A673 (cell line): Measurements from ENCODE around the gene TRIM29. TPM values are rescaled to one million over a fixed set of nuclear protein-coding genes. Genes with fewer than 3 reads are reported as not detected.

Experiments used
- BruUV-seq: library from RNA; stranded (reverse); fragments of 400-500 nt; replicated peaks from 2 replicates; lab custom pipeline; 2021; lab: Mats Ljungman, UMichigan
- CTCF ChIA-PET: fragments of 300-600 bp; sonication (Branson Sonifier 250); formaldehyde crosslinking; loops from one replicate; lab custom pipeline; 2022; ENCODE audit warnings: antibody characterized with exemption; lab: Charles Lee
- POLR2A ChIA-PET: fragments of 300-600 bp; sonication (Branson Sonifier 250); formaldehyde crosslinking; loops from one replicate; lab custom pipeline; 2022; ENCODE audit warnings: antibody characterized with exemption; ENCODE audit not compliant: low non-redundant PET; lab: Charles Lee
- DNase-seq: peaks from one replicate; pipeline ENCODE4 v3.0.0-alpha.2; 2015; ENCODE audit warnings: low spot score
- H3K27ac ChIP-seq: fragments of 200-600 bp; sonication (generic); 2 replicates; pipeline ENCODE4 v1.5.1; 2016; ENCODE audit warnings: mixed run types, low read depth, mild to moderate bottlenecking, mixed read lengths, antibody characterized with exemption, low read length; ENCODE audit not compliant: poor library complexity, severe bottlenecking
- H3K27me3 ChIP-seq: fragments of 200-600 bp; sonication (generic); replicated peaks from 2 replicates; pipeline ENCODE4 v1.6.1; 2017; ENCODE audit warnings: mixed run types, low read depth, mild to moderate bottlenecking, mixed read lengths, antibody characterized with exemption, low read length; ENCODE audit not compliant: insufficient read depth, poor library complexity
- H3K36me3 ChIP-seq: fragments of 200-600 bp; sonication (generic); 2 replicates; pipeline ENCODE4 v1.6.1; 2016; ENCODE audit warnings: mixed run types, mild to moderate bottlenecking, mixed read lengths, antibody characterized with exemption, low read length; ENCODE audit not compliant: insufficient read depth, poor library complexity, severe bottlenecking
- H3K4me1 ChIP-seq: fragments of 200-600 bp; sonication (generic); 2 replicates; pipeline ENCODE4 v1.6.1; 2017; ENCODE audit warnings: mixed run types, mild to moderate bottlenecking, mixed read lengths, antibody characterized with exemption, low read length; ENCODE audit not compliant: insufficient read depth, poor library complexity, severe bottlenecking
- H3K4me3 ChIP-seq: fragments of 200-600 bp; sonication (generic); 2 replicates; pipeline ENCODE4 v1.5.1; 2016; ENCODE audit warnings: low read depth, mixed run types, mild to moderate bottlenecking, mixed read lengths, low read length; ENCODE audit not compliant: poor library complexity, severe bottlenecking
- H3K9me3 ChIP-seq: fragments of 200-600 bp; sonication (generic); 2 replicates; pipeline ENCODE4 v1.6.1; 2016; ENCODE audit warnings: mixed run types, low read depth, mild to moderate bottlenecking, mixed read lengths, antibody characterized with exemption, low read length; ENCODE audit not compliant: poor library complexity, severe bottlenecking
- CTCF ChIP-seq: fragments of 300-800, 200-600 bp; sonication (generic); conservative IDR thresholded peaks from 2 replicates; pipeline ENCODE4 v1.5.1; 2017; ENCODE audit warnings: low read depth, mild to moderate bottlenecking, antibody characterized with exemption, low read length, moderate library complexity, mixed read lengths
- EZH2 ChIP-seq: fragments of 200-600 bp; sonication (generic); IDR thresholded peaks from 2 replicates; pipeline ENCODE4 v1.6.1; 2017; ENCODE audit warnings: borderline replicate concordance, low read depth, mild to moderate bottlenecking, mixed read lengths, antibody characterized with exemption, low read length; ENCODE audit not compliant: poor library complexity, severe bottlenecking
- intact Hi-C: fragments of 100-400 bp; cut with micrococcal nuclease; formaldehyde crosslinking; loops from one replicate; pipeline ENCODE4 v1.10.0; 2022; ENCODE audit not compliant: unreplicated experiment
- total RNA-seq: library from RNA; stranded (reverse); gene quantifications from 2 replicates; pipeline ENCODE4 v1.2.3, GENCODE V29; 2021

Gene TRIM29
- total RNA-seq, 1 experiment from 2014 or later: not detected

- H3K36me3 ChIP-seq: no peaks in the 10 kb centered on the region
- DNase-seq: peak; percentile 55
- no TSS peak for BruUV-seq
- H3K4me1 ChIP-seq: no peaks in the 10 kb centered on the region
- CTCF ChIA-PET: no interaction called here
- POLR2A ChIA-PET: interaction anchor here (0.7 to 0.8 kb wide), 2 partner anchors 87 to 299 kb away, joined by 3 read pairs; no protein-coding TSS in a partner anchor
- TF ChIP-seq CTCF (no peak), EZH2 (no peak)
- no peak overlapping the region for H3K4me3 ChIP-seq
- H3K9me3 ChIP-seq: no peaks in the 10 kb centered on the region
- peaks cover 4% of the 10 kb centered on the region for H3K27me3 ChIP-seq
- intact Hi-C loops: no loop called here
- no peak overlapping the region for H3K27ac ChIP-seq
Measured at GRCh38 chr11:120096369-120097191, 41.3 kb downstream of the TRIM29 start.

- BruUV-seq: no TSS peak
- DNase-seq: no peak
- Histone ChIP-seq H3K27me3 (no peaks in the 10 kb centered on the region), H3K4me1 (no peaks in the 10 kb centered on the region), H3K36me3 (no peaks in the 10 kb centered on the region), H3K9me3 (no peaks in the 10 kb centered on the region), H3K4me3 (no peak overlapping the region), H3K27ac (no peak overlapping the region)
- ChIA-PET POLR2A (no interaction called here), CTCF (no interaction called here)
- intact Hi-C loops: no loop called here
- no peak for TF ChIP-seq EZH2
- no peak for TF ChIP-seq CTCF
Measured at GRCh38 chr11:120095516-120095915, 42.4 kb downstream of the TRIM29 start.

- no peak for TF ChIP-seq EZH2
- no peak for TF ChIP-seq CTCF
- Histone ChIP-seq H3K4me1 (no peaks in the 10 kb centered on the region), H3K9me3 (no peaks in the 10 kb centered on the region), H3K27me3 (no peaks in the 10 kb centered on the region), H3K27ac (no peak overlapping the region), H3K4me3 (no peak overlapping the region), H3K36me3 (no peaks in the 10 kb centered on the region)
- CTCF ChIA-PET: no interaction called here
- intact Hi-C loops: no loop called here
- no peak for DNase-seq
- BruUV-seq: no TSS peak
- POLR2A ChIA-PET: no interaction called here
Measured at GRCh38 chr11:120091701-120092100, 46.2 kb downstream of the TRIM29 start.
